HG02973 (cell line): Measurements from ENCODE around the gene P2RY8.
A peak's percentile ranks its signal among the peaks of the same experiment; 100 is the strongest.
"Not testable (repeated sequence)": the region's sequence is repeated elsewhere in the genome, so short reads cannot be mapped to it uniquely, and the experiment has no call there.

Experiments
- ATAC-seq: cut with Tn5 transposase; IDR thresholded peaks from one replicate; pipeline ENCODE4 v1.9.1; 2021; ENCODE audit warnings: moderate library complexity; ENCODE audit not compliant: unreplicated experiment

Gene P2RY8

GRCh38 chrX:1466232-1466661, 70.7 kb downstream of the P2RY8 start:
- no peak for ATAC-seq

GRCh38 chrX:1465286-1466231, 71.4 kb downstream of the P2RY8 start:
- ATAC-seq, result no peak

- no peak for ATAC-seq
Measured at GRCh38 chrX:1464971-1465285, 72.1 kb downstream of the P2RY8 start.

- ATAC-seq, result no peak
Measured at GRCh38 chrX:1464041-1464970, 72.7 kb downstream of the P2RY8 start.

GRCh38 chrX:1463581-1463980, 73.4 kb downstream of the P2RY8 start:
- ATAC-seq, result no peak

- no peak for ATAC-seq
Measured at GRCh38 chrX:1462596-1463251, 74.3 kb downstream of the P2RY8 start.

- ATAC-seq, result no peak
Measured at GRCh38 chrX:1462110-1462509, 74.9 kb downstream of the P2RY8 start.

GRCh38 chrX:1455948-1456280, 81.1 kb downstream of the P2RY8 start:
- no peak for ATAC-seq

- ATAC-seq, result peak; percentile 45
Measured at GRCh38 chrX:1453951-1454785, 82.8 kb downstream of the P2RY8 start.

- peak; percentile 34 for ATAC-seq
Measured at GRCh38 chrX:1453395-1453783, 83.6 kb downstream of the P2RY8 start.

- peak; percentile 66 for ATAC-seq
Measured at GRCh38 chrX:1452516-1453394, 84.2 kb downstream of the P2RY8 start, which contains the start of gene ASMTL. TSS of gene ASMTL (minus strand) at chrX:1452909. CDS start at chrX:1452840, 69 bp downstream.

GRCh38 chrX:1451661-1452515, 85.1 kb downstream of the P2RY8 start:
- ATAC-seq, result no peak

GRCh38 chrX:1451251-1451660, 85.7 kb downstream of the P2RY8 start:
- no peak for ATAC-seq

GRCh38 chrX:1450361-1451161, 86.4 kb downstream of the P2RY8 start:
- ATAC-seq, result no peak

GRCh38 chrX:1449823-1450149, 87.2 kb downstream of the P2RY8 start:
- ATAC-seq, result no peak

GRCh38 chrX:1449036-1449822, 87.8 kb downstream of the P2RY8 start:
- ATAC-seq, result no peak

GRCh38 chrX:1448573-1449001, 88.4 kb downstream of the P2RY8 start:
- ATAC-seq, result not testable (repeated sequence)
